Osteoblast (primary cell): ENCODE data around the gene CAPZB. TPM values are rescaled to one million over a fixed set of nuclear protein-coding genes. Genes with fewer than 3 reads are reported as not detected.
A peak's percentile ranks its signal among the peaks of the same experiment; 100 is the strongest.

Source experiments
- DNase-seq: peaks from one replicate; pipeline ENCODE4 v3.0.0; 2011; ENCODE audit warnings: low spot score, mixed read lengths; ENCODE audit not compliant: insufficient read length; ENCODE audit errors: missing footprints
- H2AFZ ChIP-seq: 2 replicates; pipeline ENCODE4 v1.6.0; 2011; ENCODE audit warnings: mild to moderate bottlenecking, low read length
- H3K27ac ChIP-seq: 2 replicates; pipeline ENCODE4 v1.5.1; 2011; ENCODE audit warnings: mild to moderate bottlenecking, low read depth, low read length, moderate library complexity
- H3K27me3 ChIP-seq: 2 replicates; pipeline ENCODE4 v1.6.0; 2012; ENCODE audit warnings: mild to moderate bottlenecking, control low read depth, inconsistent platforms, low read length, moderate library complexity; ENCODE audit not compliant: insufficient read depth
- H3K36me3 ChIP-seq: 2 replicates; pipeline ENCODE4 v1.5.1; 2011; ENCODE audit warnings: mild to moderate bottlenecking, low read length, control low read depth, moderate library complexity; ENCODE audit not compliant: insufficient read depth
- H3K4me1 ChIP-seq: 2 replicates; pipeline ENCODE4 v1.5.1; 2011; ENCODE audit warnings: mild to moderate bottlenecking, low read length, control low read depth, moderate library complexity; ENCODE audit not compliant: insufficient read depth
- H3K4me2 ChIP-seq: 2 replicates; pipeline ENCODE4 v1.6.0; 2011; ENCODE audit warnings: mild to moderate bottlenecking, low read length; ENCODE audit not compliant: insufficient read depth
- H3K4me3 ChIP-seq: fragments of 200-600 bp; sonication (generic); 3 replicates; pipeline ENCODE4 v1.5.1; 2012; ENCODE audit warnings: mild to moderate bottlenecking, low read length, inconsistent platforms; ENCODE audit not compliant: insufficient read depth
- H3K79me2 ChIP-seq: 2 replicates; pipeline ENCODE4 v1.6.0; 2012; ENCODE audit warnings: mild to moderate bottlenecking, low read length, control low read depth, inconsistent platforms; ENCODE audit not compliant: insufficient read depth
- H3K9me3 ChIP-seq: 2 replicates; pipeline ENCODE4 v1.5.1; 2011; ENCODE audit warnings: low read depth, low read length, control low read depth
- H4K20me1 ChIP-seq: 2 replicates; pipeline ENCODE4 v1.6.0; 2012; ENCODE audit warnings: mild to moderate bottlenecking, low read length, control low read depth; ENCODE audit not compliant: insufficient read depth
- small RNA-seq: library from RNA; depleted of rRNA; stranded (forward); fragments of <200 nt; gene quantifications from one replicate; pipeline ENCODE3, GENCODE V24; 2012
- total RNA-seq: library from RNA; depleted of rRNA; stranded (reverse); fragments of >200 nt; gene quantifications from 2 replicates; pipeline ENCODE4 v1.2.3, GENCODE V29; 2012
- TF ChIP-seq, protein P1 (sequence below): IDR thresholded peaks from 2 replicates; pipeline ENCODE4 v1.5.1; 2011; ENCODE audit warnings: mild to moderate bottlenecking, low read depth, low read length, moderate library complexity; ENCODE audit errors: extremely low read depth

Gene CAPZB
- total RNA-seq, 1 donor = 217 TPM

DNA sequence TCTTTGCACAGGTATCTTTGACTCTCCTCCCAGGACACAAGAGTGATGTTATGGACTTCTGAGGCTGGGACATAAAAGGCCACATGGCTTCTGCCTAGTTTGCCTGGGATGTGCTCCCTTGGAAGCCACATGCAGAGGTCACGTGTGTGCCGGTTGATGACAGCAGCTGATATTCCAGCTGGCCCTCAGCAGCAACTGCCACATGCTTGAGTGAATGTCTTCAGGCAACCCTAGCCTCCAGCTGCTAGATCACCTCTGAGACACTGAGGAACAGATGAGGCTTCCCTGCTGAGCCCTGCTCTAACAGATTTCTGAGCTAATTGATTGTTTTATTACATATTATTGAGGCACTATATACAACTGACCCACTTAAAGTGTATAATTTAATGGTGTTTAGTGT lies 185.1 kb downstream of the CAPZB start:
- no peak for DNase-seq
- Histone ChIP-seq H3K27ac (no peak overlapping the region), H2AFZ (no peak overlapping the region), H3K9me3 (no peaks in the 10 kb centered on the region), H4K20me1 (no peaks in the 10 kb centered on the region), H3K27me3 (no peaks in the 10 kb centered on the region), H3K4me1 (no peaks in the 10 kb centered on the region), H3K79me2 (no peaks in the 10 kb centered on the region), H3K36me3 (peaks cover 34% of the 10 kb centered on the region), H3K4me2 (no peak overlapping the region), H3K4me3 (no peak overlapping the region)
- TF ChIP-seq, protein P1, sequence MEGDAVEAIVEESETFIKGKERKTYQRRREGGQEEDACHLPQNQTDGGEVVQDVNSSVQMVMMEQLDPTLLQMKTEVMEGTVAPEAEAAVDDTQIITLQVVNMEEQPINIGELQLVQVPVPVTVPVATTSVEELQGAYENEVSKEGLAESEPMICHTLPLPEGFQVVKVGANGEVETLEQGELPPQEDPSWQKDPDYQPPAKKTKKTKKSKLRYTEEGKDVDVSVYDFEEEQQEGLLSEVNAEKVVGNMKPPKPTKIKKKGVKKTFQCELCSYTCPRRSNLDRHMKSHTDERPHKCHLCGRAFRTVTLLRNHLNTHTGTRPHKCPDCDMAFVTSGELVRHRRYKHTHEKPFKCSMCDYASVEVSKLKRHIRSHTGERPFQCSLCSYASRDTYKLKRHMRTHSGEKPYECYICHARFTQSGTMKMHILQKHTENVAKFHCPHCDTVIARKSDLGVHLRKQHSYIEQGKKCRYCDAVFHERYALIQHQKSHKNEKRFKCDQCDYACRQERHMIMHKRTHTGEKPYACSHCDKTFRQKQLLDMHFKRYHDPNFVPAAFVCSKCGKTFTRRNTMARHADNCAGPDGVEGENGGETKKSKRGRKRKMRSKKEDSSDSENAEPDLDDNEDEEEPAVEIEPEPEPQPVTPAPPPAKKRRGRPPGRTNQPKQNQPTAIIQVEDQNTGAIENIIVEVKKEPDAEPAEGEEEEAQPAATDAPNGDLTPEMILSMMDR = no peak

DNA sequence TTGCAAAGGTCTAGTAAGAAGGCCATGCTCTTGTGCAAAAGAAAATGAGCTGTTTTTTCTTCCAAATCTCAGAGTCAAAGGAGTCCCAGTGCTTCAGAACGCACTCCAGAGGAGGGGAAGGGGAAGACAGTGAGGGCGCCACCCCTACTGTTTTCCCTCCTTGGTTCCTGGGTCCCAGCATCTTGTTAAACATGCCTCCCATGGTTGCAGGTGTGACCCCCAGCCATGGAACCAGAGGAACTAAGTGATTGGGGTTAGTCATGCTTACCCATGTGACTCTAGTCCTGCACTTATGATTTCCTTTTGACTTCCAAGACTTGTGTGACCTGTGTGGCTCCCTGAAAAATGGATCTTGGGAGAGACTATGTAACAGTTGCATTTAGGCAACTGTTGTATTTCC lies 190.7 kb downstream of the CAPZB start:
- no peak overlapping the region for H2AFZ ChIP-seq
- no peaks in the 10 kb centered on the region for H3K27me3 ChIP-seq
- H3K4me3 ChIP-seq = no peak overlapping the region
- TF ChIP-seq, protein P1 = no peak
- DNase-seq = no peak
- H3K4me2 ChIP-seq = no peak overlapping the region
- peaks cover 8% of the 10 kb centered on the region for H3K9me3 ChIP-seq
- H3K36me3 ChIP-seq = peaks cover 7% of the 10 kb centered on the region
- no peaks in the 10 kb centered on the region for H4K20me1 ChIP-seq
- H3K79me2 ChIP-seq = no peaks in the 10 kb centered on the region
- peaks cover 8% of the 10 kb centered on the region for H3K4me1 ChIP-seq
- H3K27ac ChIP-seq = no peak overlapping the region

DNA sequence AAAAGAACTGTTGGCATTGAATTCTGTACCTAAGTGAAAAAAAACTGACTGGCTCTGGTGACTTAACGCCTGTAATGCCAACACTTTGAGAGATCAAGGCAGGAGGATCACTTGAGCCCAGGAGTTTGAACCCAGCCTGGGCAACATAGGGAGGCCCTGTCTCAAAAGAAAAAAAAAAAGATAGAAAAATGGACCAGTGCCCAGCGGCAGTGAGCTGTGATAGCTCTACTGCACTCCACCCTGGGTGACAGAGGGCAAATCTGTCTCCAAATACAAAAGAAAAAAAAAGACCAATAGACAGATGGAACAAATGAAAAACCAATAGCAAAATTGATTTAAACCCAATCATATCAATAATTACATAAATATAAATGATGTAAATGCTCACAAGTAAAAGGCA lies 196.1 kb downstream of the CAPZB start:
- Histone ChIP-seq H3K4me3 (peak overlapping the region; percentile 73), H4K20me1 (no peaks in the 10 kb centered on the region), H3K4me1 (peaks cover 8% of the 10 kb centered on the region), H3K27me3 (no peaks in the 10 kb centered on the region), H3K9me3 (peaks cover under 1% of the 10 kb centered on the region), H2AFZ (peak overlapping the region; percentile 86), H3K79me2 (no peaks in the 10 kb centered on the region), H3K27ac (no peak overlapping the region), H3K4me2 (peak overlapping the region; percentile 92), H3K36me3 (peaks cover 1% of the 10 kb centered on the region)
- TF ChIP-seq, protein P1 = no peak
- DNase-seq = no peak

Small RNA genes lying within 50 kb of the gene (small RNA-seq; reads per million reads assigned to genes)
- gene RN7SL277P (not detected), gene RNU4-28P (not detected), gene RNU6-1099P (not detected)

Other genes with a start within 250 kb of the CAPZB start
- 60.1 and 64.1 TPM in 2 replicates for gene EMC1, start 234.0 kb downstream of the CAPZB start, total RNA-seq
- 17.4 and 18.5 TPM in 2 replicates for gene MRTO4, start 233.7 kb downstream of the CAPZB start, total RNA-seq
- 0.72 and 1.2 TPM in 2 replicates for gene AKR7A3, start 196.8 kb downstream of the CAPZB start, total RNA-seq
- gene AKR7A2, start 173.4 kb downstream of the CAPZB start, total RNA-seq = 66.2 and 79.0 TPM in 2 replicates
- gene SLC66A1, start 173.2 kb downstream of the CAPZB start, total RNA-seq = 30.9 and 32.6 TPM in 2 replicates
- 88.7 and 114 TPM in 2 replicates for gene NBL1, start 158.8 kb upstream of the CAPZB start, total RNA-seq
- under 0.01 TPM in 1 of 2 replicates, not detected in the other for gene HTR6, start 179.3 kb upstream of the CAPZB start, total RNA-seq